HCT116 (cell line): ENCODE data around the gene POSTN.

ENCODE experiments used
- CEBPB ChIP-seq: IDR thresholded peaks from 2 replicates; pipeline ENCODE4 v1.6.1; 2012; ENCODE audit warnings: low read depth
- CTCF ChIP-seq, 3 experiments: fragments of 200-600 bp in 1 of 3; sonication (generic) in 1 of 3; IDR thresholded peaks in 2 of 3; conservative IDR thresholded peaks in 1 of 3; 2 replicates each; pipeline ENCODE4 v1.5.1; 2012 to 2017; ENCODE audit warnings: low read depth in 2 of 3, low read length in 2 of 3, antibody characterized with exemption in 1 of 3, borderline replicate concordance in 1 of 3, control low read depth in 1 of 3, mild to moderate bottlenecking in 1 of 3, mixed read lengths in 1 of 3, mixed run types in 1 of 3, moderate library complexity in 1 of 3; ENCODE audit not compliant: insufficient read depth in 1 of 3
- EZH2 ChIP-seq: fragments of 200-600 bp; sonication (generic); IDR thresholded peaks from 2 replicates; pipeline ENCODE4 v1.6.1; 2017; ENCODE audit warnings: antibody characterized with exemption, mixed run types
- EZH2phosphoT487 ChIP-seq: fragments of 200-600 bp; IDR thresholded peaks from 2 replicates; pipeline ENCODE4 v1.6.1; 2018; ENCODE audit warnings: antibody characterized with exemption, borderline replicate concordance
- MAX ChIP-seq: IDR thresholded peaks from 2 replicates; pipeline ENCODE4 v1.6.1; 2012
- POLR2A ChIP-seq: IDR thresholded peaks from 2 replicates; pipeline ENCODE4 v1.7.0; 2011; ENCODE audit warnings: borderline replicate concordance; ENCODE audit not compliant: insufficient read depth, insufficient read length; ENCODE audit errors: extremely low read depth
- RAD21 ChIP-seq: IDR thresholded peaks from 2 replicates; pipeline ENCODE4 v1.6.1; 2012; ENCODE audit warnings: low read depth, mild to moderate bottlenecking
- REST ChIP-seq: IDR thresholded peaks from 2 replicates; pipeline ENCODE4 v1.6.1; 2012; ENCODE audit warnings: low read depth
- SIN3A ChIP-seq: IDR thresholded peaks from 2 replicates; pipeline ENCODE4 v1.6.1; 2012; ENCODE audit warnings: low read depth
- SRF ChIP-seq: IDR thresholded peaks from 2 replicates; pipeline ENCODE4 v1.6.1; 2012; ENCODE audit warnings: low read depth

GRCh38 chr13:37515226-37515625 lies 83.3 kb downstream of the POSTN start:
- no peak for TF ChIP-seq MAX
- no peak for TF ChIP-seq CTCF (IDR thresholded peaks at IDR 0.05 in 2 of 3, conservative IDR thresholded peaks at IDR 0.05 in 1 of 3; ENCODE audit: borderline replicate concordance in 1 of 3, insufficient read depth in 1 of 3, low read depth in 2 of 3, low read length in 2 of 3)
- no peak for TF ChIP-seq SRF
- no peak for TF ChIP-seq SIN3A
- no peak for TF ChIP-seq EZH2
- no peak for TF ChIP-seq REST
- no peak for TF ChIP-seq CEBPB
- TF ChIP-seq EZH2phosphoT487, result no peak
- TF ChIP-seq RAD21, result no peak
- no peak for TF ChIP-seq POLR2A
